RPMI7951 (cell line): Measurements from ENCODE around the gene MECP2. TPM values are rescaled to one million over a fixed set of nuclear protein-coding genes. Genes with fewer than 3 reads are reported as not detected.
"Not testable (repeated sequence)": the region's sequence is repeated elsewhere in the genome, so short reads cannot be mapped to it uniquely, and the experiment has no call there.

Experiments
- DNase-seq: peaks from one replicate; pipeline ENCODE4 v3.0.0-alpha.2; 2012; ENCODE audit warnings: low read depth
- total RNA-seq: library from RNA; depleted of rRNA; stranded (reverse); fragments of >200 nt; shearing (Covaris generic); gene quantifications from 2 replicates; pipeline ENCODE4 v1.2.3, GENCODE V29; 2014; rRNA removed

Gene MECP2
- total RNA-seq, 1 experiment from 2014 or later, result 12.9 TPM

DNA sequence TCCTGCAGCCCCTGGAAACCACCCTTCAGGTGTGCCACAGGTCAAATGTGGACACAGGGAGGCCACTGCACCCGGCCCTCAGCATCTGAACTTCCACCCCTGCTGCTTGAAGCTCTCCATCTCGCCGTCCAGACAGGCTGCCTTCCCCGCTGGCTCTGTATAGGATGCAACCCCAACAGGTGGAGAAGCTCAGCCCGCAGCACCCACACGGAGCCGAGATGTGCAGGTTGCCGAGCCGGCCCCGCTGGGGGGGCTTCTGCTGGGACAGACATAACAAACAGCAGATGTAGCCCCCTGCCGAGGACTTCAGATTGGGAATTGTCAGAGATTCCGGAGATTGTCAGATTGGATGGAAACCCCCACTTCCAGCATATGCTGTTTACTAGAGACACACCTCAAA is 104.4 kb downstream of the MECP2 start:
- no peak for DNase-seq

DNA sequence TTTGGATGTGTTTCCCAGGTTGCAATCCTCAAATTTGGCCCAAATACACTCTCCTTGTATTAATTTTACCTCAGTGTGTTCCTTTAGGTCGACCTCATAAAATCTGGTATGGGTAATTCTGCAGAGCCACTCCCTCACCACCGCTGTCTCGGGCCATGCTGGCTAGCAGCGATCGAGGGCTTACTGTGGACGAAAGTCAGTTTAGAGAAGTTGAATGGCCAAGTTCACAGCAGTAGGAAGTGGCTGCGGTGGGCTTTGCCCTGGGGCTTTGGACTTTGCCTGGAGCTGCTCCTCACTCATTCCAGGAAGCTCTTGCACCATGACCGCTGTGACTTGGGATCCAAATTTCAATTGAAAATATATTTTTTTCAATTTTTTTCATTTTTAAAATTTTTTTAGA is 105.3 kb downstream of the MECP2 start:
- no peak for DNase-seq

- DNase-seq, result no peak
Measured at GRCh38 chrX:153991013-153991580, 106.4 kb downstream of the MECP2 start.

DNA sequence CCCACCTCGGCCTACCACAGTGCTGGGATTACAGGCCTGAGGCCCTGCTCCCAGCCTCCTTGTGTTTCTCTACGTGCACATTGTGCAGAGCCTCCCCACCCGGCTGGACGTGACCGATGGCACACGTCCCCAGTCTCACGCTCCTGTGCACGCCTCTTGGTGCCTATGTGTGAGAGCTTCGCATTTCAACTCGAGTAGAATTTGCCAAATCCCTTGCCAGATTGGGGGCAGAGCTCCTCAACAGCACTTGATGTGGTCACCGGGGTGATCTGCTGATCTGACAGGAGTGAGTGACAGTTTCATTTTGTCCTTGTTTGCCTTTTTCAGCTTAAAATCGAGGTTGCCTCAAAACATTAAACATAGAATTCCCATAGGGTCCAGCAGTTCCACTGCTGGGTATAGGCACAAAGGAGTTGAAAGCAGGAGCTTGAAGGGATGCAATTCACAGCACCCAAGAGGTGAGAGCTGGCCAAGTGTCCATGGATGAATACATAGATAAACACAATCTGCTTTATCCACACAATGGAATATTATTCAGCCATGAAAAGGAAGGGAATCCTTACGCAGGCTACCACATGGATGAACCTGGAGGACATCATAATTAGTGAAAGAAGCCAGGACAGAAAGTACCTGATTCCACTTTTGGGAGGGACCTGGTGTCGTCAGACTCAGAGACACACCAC is 107.4 kb downstream of the MECP2 start:
- DNase-seq, result no peak

DNA sequence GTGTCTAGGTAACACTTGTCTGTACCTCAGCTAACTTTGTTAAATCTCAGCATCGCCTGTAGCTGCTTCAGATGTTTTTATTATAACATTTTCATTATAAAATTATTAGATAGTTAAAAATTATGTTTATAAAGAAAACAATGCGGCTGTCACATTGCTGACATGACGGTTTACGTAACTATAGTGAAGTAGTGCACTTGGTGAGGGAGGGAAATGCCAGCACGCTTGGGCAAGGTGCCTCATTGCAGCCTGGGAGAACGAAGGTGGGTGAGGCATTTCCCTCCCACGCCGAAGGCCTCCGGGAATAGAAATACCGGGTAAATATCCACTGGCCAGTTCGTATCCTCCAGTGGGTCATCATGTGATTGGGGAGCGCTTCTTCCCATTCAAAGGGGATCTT is 109.0 kb downstream of the MECP2 start:
- no peak for DNase-seq

DNA sequence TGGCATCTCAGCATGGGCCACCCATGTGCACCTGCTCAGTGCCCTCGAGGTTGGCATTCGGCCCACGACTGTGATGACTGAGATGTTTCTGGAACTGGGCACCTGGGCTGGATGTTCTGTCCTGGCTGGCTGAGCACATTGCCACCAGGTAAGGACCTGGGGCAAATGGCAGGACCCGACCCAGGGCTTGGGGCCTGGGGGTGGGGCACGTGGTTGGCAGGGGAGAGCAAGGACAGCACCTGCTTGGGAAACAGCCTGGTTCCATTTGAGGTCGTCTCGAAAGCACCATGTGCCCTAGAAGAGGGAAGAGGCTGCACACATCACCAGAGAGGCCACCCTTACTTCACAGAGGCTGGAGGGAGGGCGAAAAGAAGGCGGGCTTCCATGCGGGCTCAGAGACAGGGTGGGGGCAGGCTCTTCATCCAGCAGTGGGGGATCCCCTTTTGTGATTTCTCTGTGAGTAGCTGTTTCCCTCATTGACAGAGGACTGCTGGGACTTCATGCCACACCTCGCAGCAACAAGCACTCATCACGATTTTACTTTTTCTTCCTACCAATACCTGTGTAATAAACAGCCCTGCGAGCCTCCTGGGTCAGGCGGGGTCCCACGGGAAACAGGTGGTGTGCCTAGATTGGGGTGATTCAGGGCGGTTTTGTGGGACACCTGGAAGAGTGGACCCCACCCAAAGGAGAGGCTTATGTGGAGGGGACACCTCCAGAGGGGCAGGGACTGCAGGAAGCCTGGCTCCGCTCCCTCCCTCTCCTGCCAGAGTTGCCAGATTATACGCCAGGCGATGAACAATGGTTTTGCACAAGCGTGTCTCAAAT is 113.0 kb downstream of the MECP2 start:
- DNase-seq, result no peak

GRCh38 chrX:153983321-153983801 is 114.2 kb downstream of the MECP2 start:
- DNase-seq, result no peak

DNA sequence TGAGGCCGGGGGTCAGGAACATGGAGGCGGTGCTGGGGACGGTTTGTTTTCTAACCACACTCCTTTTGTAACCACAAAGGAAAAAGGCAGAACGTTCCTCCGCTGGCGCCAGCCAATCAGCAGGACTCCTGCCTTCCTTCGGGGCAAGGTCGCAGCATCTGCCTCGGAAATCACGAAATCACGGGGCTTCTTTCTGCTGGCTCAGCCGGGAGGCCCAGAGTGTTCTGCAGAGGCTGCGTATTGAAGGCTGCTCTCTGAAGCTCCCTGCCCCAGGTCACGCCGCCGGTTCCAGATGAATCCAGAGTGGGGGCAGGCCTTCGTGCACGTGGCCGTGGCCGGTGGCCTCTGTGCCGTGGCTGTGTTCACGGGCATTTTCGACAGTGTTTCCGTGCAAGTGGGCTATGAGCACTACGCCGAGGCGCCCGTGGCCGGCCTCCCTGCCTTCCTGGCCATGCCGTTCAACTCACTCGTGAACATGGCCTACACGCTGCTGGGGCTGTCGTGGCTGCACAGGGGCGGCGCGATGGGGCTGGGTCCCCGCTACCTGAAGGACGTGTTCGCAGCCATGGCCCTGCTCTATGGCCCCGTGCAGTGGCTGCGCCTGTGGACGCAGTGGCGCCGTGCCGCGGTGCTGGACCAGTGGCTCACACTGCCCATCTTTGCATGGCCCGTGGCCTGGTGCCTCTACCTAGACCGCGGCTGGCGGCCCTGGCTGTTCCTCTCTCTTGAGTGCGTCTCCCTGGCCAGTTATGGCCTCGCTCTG is 115.6 kb downstream of the MECP2 start:
- DNase-seq, result peak; percentile 81

GRCh38 chrX:153981231-153981630 is 116.3 kb downstream of the MECP2 start:
- no peak for DNase-seq

GRCh38 chrX:153980394-153980793 is 117.1 kb downstream of the MECP2 start:
- not testable (repeated sequence) for DNase-seq

DNA sequence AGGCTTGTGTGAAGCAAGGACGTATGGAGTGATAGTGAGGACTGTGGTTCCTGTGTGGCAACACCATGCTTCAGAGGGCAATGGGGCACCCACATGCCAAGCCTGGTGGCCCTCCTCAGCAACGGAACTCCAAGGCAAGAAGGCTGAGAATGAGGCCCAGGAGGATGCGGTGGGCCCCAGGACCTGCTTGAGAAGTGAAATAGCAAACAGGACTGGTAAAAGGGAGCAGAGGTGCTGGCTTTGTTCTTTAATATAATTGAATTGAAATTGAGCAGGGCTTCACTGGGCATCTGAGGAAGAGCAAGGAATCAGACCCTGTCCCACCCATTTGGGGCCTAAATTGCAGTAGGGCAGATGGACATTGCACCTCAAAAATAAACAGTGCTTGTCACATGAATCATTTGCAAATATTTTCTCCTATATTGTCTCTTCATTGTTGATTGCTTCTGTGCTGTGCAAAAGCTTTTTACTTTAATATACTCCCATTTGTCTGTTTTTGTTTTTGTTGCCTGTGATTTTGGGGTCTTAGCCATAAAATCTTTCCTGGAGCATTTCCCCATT is 122.7 kb downstream of the MECP2 start:
- no peak for DNase-seq

DNA sequence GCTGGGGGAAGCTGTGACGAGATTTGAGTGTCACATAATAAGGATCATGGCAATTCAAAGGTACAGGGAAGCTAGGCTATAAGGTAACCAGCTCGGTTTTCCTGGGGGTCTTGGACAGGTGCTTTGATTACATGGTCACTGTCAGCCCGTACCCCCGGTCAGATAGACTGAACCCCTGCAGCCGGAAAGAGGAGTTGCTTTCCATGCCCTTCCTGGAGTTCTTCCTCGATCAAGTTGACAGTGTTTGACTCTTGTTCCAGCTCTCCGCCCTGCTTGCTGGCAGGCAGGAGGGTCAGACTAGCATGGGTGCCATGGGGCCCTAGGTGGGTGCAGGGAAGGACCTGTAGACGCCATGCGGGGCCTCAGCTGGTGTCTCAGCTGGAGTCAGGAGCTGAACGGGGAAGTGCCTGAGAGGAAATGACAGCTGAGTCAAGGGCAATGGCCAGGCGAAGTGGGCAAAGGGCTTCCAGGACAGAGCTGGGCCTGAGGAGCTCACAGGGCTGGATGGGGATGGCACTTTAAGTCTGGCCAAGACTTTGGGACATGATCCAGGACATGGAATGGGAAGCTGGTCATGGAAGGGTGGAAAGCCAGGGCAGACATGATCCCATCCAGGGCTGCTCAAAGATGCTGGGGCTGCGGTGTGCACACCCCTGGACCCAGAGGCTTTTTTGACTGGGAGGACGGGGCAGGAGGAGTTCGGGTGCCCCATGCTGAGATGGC is 123.4 kb downstream of the MECP2 start:
- no peak for DNase-seq

DNA sequence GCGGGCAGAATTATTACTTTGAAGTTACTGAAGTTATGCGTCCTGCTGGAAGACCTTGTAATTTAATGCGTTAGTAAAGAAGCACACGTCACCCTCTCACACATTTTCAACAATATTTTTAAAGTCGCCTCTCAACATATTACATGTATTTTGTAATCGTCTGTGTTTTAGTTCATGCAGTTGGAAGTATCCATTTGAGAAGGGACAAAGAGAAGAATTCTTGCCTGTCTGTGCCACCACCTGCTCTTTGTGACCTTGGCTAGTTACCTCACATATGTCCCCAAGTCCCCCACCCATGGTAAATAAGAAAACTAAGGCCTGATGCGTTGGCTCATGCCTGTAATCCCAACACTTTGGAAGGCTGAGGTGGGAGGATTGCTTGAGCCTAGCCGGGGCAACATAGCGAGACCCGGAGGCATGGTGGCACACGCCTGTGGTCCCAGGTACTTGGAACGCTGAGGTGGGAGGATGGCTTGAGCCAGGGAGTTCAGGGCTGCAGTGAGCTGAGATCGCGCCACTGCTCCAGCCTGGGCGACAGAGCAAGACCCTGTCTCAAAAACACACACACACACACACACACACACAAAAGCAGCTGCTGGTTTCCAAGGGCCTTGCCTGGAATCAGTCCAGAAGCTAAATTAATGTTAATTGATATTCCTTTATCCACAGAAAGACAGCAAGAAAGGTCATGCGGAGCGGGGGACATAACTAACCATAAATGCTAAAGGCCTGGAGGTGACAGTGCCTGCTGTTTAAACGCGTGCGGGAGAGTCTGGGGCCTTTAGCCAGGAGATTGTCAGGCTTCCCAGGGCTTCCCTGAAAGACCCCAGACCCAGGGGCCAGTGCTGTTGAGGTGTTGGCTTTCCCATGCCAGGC is 124.2 kb downstream of the MECP2 start:
- DNase-seq, result no peak

DNA sequence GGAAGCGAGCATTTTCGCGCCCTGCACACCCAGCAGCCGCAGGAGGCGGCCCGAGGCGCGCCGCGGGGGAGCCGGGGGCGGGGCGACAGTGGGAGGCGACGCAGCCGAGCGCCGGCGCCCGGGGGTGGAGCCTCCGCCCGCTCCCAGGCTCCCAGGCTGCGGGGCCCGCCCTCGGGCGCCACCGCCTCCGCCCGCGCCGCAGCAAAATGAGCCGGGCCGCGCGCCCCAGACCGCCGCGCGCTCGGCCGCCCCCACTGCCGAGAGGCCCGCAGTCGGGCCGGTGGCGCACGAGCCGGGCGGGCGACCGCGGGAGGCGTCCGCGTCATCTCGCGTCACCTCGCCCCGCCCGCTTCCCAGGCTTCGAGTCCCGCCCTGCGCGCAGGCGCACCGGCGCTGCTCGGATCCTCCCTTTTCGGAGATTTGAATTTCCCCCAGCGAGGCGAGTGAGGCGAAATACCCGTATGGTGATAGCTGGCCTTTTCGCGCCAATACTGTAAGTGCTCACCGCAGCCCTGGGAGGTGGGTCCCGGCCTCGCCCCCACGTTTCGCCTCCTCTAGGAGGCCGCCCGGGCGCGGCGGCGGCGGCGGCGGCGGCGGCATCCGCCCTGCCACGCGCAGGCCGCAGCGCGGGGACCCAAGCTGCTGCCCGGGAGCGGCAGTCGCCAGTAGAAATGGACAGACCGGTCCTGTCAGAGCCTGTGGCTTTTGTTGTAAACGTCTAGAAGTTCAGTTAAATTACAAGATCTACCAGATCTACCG is 125.0 kb downstream of the MECP2 start, which contains the start of gene TMEM187:
TSS of gene TMEM187 (plus strand) at position 387 of the 759 bp plus-strand sequence. CDS start 9,309 bp downstream, outside the sequence.
- peak; percentile 84 for DNase-seq

Other genes starting within 250 kb of the MECP2 start
- 49.5 and 58.9 TPM in 2 replicates for gene L1CAM, start 211.5 kb downstream of the MECP2 start, total RNA-seq
- 0.20 TPM in 1 of 2 replicates, not detected in the other for gene AVPR2, start 193.0 kb downstream of the MECP2 start, total RNA-seq
- gene ARHGAP4, start 171.5 kb downstream of the MECP2 start, total RNA-seq, result 0.29 and 1.9 TPM in 2 replicates
- 96.4 and 136 TPM in 2 replicates for gene NAA10, start 162.7 kb downstream of the MECP2 start, total RNA-seq
- gene RENBP, start 153.1 kb downstream of the MECP2 start, total RNA-seq, result 1.7 and 1.9 TPM in 2 replicates
- 21.6 and 23.6 TPM in 2 replicates for gene HCFC1, start 125.9 kb downstream of the MECP2 start, total RNA-seq
- 5.8 and 6.6 TPM in 2 replicates for gene TMEM187, start 125.0 kb downstream of the MECP2 start, total RNA-seq
- 38.1 and 44.2 TPM in 2 replicates for gene IRAK1, start 77.8 kb downstream of the MECP2 start, total RNA-seq
- not detected in 2 replicates for gene OPN1LW, start 46.5 kb upstream of the MECP2 start, total RNA-seq
- not detected in 2 replicates for gene OPN1MW, start 84.9 kb upstream of the MECP2 start, total RNA-seq
- gene OPN1MW2, start 122.0 kb upstream of the MECP2 start, total RNA-seq, result not detected in 2 replicates
- gene OPN1MW3, start 159.9 kb upstream of the MECP2 start, total RNA-seq, result not detected in 2 replicates
- gene TEX28, start 197.4 kb upstream of the MECP2 start, total RNA-seq, result not detected in 2 replicates
- gene TKTL1, start 198.1 kb upstream of the MECP2 start, total RNA-seq, result not detected in 2 replicates